MG63 (cell line): ENCODE results near the gene CALCR. TPM values are rescaled to one million over a fixed set of nuclear protein-coding genes. Genes with fewer than 3 reads are reported as not detected.
"Not testable (repeated sequence)": the region's sequence is repeated elsewhere in the genome, so short reads cannot be mapped to it uniquely, and the experiment has no call there.

ENCODE experiments used
- DNase-seq: peaks from one replicate; pipeline ENCODE4 v3.0.0-alpha.2; 2020
- H3K27me3 ChIP-seq: fragments of 250-450 bp; sonication (Bioruptor Pico); 2 replicates; pipeline ENCODE4 v1.5.1; 2020; ENCODE audit warnings: mild to moderate bottlenecking, moderate library complexity
- H3K36me3 ChIP-seq: fragments of 250-450 bp; sonication (Bioruptor Pico); 2 replicates; pipeline ENCODE4 v1.5.1; 2020; ENCODE audit warnings: mild to moderate bottlenecking, moderate library complexity
- H3K4me3 ChIP-seq: fragments of 250-450 bp; sonication (Bioruptor Pico); 2 replicates; pipeline ENCODE4 v1.5.1; 2020; ENCODE audit warnings: mild to moderate bottlenecking, moderate library complexity
- H3K9me3 ChIP-seq: fragments of 250-450 bp; sonication (Bioruptor Pico); 2 replicates; pipeline ENCODE4 v1.5.1; 2020; ENCODE audit warnings: mild to moderate bottlenecking, moderate library complexity
- total RNA-seq: library from RNA; depleted of rRNA; stranded (reverse); fragments of >200 nt; shearing (Covaris generic); gene quantifications from 2 replicates; pipeline ENCODE4 v1.2.3, GENCODE V29; 2014; ENCODE audit warnings: low replicate concordance; rRNA removed

CALCR gene
- not detected in 2 replicates for total RNA-seq

DNA sequence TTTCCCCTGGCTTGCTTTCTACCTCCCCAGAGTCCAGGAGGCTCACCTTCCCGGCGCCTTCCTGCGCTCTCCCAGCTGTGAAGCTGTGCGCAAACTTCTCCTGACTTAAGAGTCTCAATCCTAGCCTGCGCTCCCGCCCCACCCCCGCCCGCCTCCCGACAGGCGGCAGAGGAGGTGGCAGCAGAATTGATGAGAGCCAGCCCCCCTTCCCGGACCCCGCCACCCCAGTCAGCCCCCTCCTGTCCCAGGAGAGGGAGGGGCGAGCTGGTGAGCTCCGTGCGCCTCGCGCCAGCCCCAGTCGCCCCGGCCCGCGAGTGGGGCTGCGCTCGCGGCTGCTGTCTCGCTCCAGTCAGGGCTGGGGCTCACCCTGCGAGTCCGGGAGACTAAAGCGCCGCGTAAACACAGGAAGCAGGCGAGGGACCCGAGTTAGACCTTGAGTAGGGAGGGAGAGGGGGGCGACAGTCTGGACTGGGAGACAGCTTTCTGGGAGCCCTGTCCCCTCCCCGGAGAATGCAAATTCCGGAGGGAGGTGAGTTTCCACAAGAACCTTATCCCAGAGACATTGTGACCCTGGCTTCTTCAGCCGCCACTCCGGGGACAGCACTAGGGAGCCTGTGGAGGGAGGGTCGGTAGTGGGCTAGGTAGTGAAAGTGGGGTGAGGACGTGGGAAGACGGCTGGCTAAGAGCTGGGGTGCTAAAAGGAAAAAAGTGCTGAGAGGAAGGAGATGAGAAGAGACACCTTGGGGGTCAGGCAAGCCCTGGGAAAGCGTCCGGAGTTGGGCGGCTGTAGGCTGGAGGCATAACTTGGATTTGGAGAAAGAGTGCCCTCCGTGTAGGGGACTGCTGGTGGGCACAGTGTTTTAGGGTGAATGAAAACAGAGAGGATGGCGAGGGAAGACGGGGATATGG lies at the start of gene CALCR:
CALCR (minus strand) TSS at position 79 of the 909 bp plus-strand sequence. CDS start 87,743 bp downstream, outside the sequence.
- peak; percentile 0 for DNase-seq
- H3K4me3 ChIP-seq: no peak within 1 kb of the TSS
- no peaks in the 10 kb centered on the region for H3K36me3 ChIP-seq
- H3K27me3 ChIP-seq: peaks cover 24% of the 10 kb centered on the region
- H3K9me3 ChIP-seq: no peaks in the 10 kb centered on the region

DNA sequence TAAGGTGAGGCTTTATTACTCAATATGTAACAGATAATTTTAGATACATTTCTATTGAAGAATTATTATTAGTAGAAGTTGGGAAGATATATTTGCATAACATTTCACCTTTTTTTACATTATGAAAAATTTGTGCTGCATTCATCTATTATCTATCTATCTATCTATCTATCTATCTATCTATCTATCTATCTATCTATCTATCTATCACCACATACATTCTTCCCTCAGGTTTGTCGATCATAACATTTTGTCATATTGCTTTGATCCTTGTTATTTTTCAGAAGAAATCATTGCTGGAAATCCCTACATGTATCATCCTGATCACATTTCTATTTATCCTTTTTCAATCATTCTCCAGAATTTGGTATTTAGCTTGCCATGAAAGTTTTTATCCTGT lies 49.3 kb upstream of the CALCR start:
- Histone ChIP-seq H3K36me3 (no peaks in the 10 kb centered on the region), H3K9me3 (no peaks in the 10 kb centered on the region), H3K27me3 (no peaks in the 10 kb centered on the region), H3K4me3 (no peak overlapping the region)
- DNase-seq: no peak

DNA sequence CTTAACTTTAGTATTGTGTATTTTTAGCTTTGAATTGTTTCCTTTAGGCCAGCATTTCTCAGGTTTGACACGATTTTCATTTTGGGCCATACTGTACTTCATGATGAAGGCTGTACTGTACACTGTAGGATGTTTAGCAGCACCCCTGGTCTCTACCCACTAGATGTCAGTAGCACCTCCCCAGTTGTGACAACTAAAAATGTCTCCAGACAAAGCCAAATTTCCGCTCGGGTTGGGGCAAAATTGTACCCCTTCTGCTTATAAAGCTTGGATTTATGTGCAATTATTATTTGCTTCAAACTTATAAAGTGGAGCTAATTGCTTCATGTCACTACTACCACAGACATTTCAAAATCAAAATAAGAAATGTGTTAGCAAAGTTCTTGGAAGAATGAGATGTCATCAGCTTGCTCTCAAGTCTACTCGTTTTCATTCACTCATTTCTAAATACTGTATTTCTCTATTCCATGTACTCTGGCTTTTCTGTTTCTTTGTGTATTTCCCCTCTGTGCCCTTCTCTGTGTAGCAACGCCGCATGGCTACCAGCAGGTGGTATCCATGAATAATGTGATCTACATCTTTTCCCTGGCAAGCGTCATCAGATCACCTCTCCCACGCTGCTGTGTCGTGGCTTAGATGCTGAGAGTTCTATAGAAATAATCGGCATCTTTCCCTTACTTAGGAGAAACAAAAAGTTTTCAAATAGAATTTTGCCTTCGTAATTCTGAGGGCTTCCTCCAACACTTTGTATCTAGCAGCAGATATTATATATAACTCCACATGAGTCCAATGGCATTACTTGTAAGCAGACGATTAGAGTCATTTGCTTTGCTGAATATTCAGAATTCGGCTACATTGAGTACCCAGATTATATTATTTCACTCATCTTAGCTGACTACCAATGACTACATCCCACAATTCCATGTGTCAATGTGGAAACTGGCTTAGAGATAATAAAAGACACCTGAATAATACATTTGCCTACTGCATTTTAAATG lies 47.8 kb upstream of the CALCR start:
- Histone ChIP-seq H3K27me3 (no peaks in the 10 kb centered on the region), H3K9me3 (no peaks in the 10 kb centered on the region), H3K36me3 (no peaks in the 10 kb centered on the region), H3K4me3 (no peak overlapping the region)
- DNase-seq: peak; percentile 2

DNA sequence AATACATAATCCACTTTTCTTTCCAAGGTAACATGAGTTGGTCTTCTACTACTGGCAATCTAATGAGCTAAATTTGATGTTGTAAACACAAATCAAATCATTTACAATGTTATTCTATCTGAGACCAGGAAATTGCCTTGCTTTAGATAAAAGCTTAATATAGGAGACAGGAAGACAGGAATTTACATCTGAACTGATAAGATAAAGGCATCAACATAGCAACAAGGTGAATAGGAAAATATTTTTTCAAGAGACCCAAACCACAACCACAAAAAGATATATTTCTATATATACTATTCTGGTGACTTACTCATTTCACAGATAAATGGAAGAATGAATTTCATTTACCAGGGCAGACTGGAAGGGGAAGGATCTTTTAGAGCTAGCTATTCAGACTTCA lies 46.3 kb upstream of the CALCR start:
- DNase-seq: no peak
- H3K36me3 ChIP-seq: no peaks in the 10 kb centered on the region
- H3K9me3 ChIP-seq: no peaks in the 10 kb centered on the region
- H3K4me3 ChIP-seq: no peak overlapping the region
- H3K27me3 ChIP-seq: no peaks in the 10 kb centered on the region

DNA sequence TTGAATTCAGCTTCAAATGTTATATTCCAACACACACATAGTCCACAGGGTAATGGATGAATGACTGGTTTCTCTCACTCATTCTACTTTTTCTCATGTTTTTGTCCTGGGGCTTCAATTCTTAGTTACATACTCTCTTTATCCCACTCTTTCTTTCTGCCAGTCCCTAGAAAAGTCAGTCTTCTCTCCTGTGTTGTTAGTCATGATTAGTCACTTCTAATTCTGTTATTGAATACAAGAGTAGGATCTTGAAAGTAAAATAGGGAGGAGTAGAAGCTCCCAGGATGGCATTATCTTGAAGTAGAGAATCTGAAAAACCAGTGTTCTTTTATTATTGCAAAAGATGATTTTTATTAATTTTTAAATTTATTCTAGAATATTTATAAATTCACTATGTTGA lies 45.5 kb upstream of the CALCR start:
- no peak for DNase-seq
- H3K36me3 ChIP-seq: no peaks in the 10 kb centered on the region

DNA sequence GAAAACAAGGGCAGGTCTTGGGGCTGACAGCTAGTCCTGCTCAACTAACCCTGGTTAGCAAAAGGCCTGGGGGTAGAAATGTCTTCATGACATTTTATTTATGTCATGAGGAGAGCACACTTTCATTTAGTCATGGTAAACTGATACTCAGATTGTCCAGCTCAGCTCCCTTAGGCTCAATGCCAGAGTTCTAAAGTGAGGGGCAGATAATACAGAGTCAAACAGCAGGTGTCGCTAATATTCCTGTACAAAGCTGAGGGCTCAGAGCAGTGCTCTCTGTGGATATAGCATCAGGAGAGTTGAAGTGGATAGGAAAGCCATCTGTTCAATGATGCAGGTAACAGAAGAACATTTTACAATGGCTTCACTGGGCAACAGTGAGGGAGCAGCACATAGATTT lies 26.8 kb upstream of the CALCR start:
- H3K9me3 ChIP-seq: no peaks in the 10 kb centered on the region
- no peaks in the 10 kb centered on the region for H3K27me3 ChIP-seq
- no peak for DNase-seq
- no peak overlapping the region for H3K4me3 ChIP-seq
- H3K36me3 ChIP-seq: no peaks in the 10 kb centered on the region

More for the DNA sequence above, 45.5 kb upstream of the CALCR start:
- H3K4me3 ChIP-seq: no peak overlapping the region
- H3K27me3 ChIP-seq: no peaks in the 10 kb centered on the region
- H3K9me3 ChIP-seq: no peaks in the 10 kb centered on the region

DNA sequence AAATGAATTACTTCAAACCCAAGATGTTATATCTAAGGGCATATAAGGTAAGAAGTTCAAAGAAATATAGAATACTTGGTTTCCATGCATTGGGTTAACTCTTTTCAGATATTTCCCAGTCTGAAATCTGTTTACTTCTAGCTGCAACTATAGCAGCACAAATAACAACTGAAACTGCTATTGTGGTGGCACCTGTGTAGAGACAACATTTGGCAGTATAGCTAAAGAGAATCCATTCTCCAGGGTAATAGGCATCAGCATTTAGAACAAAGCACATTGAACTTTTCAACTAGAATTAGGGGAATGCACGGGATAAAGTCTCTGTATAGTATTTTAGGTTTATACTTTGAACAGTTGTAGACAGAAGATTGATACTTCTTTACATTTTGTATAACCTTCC lies 19.7 kb upstream of the CALCR start:
- no peaks in the 10 kb centered on the region for H3K27me3 ChIP-seq
- no peak overlapping the region for H3K4me3 ChIP-seq
- no peaks in the 10 kb centered on the region for H3K36me3 ChIP-seq
- H3K9me3 ChIP-seq: no peaks in the 10 kb centered on the region
- no peak for DNase-seq

DNA sequence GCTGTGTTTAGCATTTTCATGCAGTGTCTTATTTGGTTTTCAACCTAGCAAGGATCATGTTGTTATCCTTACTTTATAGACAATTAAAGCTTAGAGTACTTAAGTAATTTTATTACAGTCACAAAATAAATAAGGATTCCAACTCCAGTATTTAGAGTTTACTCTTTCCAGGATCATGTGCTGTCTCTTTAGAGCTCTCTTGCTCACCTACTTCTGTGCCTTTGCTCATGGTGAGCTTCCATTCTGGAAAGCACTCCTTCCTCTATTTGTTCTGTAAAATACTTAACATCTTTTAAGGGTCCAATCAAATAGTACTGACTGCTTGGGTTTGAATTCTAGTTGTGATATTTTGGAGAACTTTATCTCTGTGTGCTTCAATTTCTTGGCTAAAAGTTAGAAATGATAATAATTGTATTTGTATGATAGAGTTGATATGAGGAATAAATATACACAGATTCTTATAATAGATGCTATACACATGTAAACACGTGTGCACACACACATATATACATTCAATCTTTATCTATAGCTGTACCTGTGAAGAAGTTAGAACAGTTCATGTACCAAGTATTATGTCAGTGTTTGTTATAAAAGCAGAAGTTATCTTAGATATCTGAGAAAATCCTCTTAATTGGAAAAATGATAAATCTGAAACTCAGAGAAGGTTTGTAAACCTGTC lies 18.2 kb upstream of the CALCR start:
- Histone ChIP-seq H3K27me3 (no peaks in the 10 kb centered on the region), H3K36me3 (no peaks in the 10 kb centered on the region), H3K9me3 (no peaks in the 10 kb centered on the region), H3K4me3 (no peak overlapping the region)
- DNase-seq: no peak

DNA sequence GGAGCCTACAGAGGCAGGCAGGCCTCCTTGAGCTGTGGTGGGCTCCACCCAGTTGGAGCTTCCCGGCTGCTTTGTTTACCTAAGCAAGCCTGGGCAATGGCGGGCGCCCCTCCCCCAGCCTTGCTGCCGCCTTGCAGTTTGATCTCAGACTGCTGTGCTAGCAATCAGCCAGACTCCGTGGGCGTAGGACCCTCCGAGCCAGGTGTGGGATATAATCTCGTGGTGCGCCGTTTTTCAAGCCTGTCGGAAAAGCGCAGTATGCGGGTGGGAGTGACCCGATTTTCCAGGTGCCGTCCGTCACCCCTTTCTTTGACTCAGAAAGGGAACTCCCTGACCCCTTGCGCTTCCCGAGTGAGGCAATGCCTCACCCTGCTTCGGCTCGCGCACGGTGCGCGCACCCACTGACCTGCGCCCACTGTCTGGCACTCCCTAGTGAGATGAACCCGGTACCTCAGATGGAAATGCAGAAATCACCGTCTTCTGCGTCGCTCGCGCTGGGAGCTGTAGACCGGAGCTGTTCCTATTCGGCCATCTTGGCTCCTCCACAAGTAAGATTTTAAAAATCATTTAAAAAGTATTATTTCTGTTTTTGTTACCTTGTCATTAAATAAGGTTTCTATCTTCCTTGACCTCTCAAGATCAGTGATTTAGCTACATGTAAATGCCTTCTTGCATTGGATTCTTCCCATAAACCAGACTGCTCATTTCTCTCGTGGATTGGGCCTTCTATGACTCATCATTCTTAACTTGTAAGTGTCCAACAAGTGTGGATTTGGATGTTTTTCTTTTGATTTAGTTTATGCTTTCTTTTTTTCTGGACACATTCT lies 16.9 kb upstream of the CALCR start:
- H3K4me3 ChIP-seq, DNase-seq, H3K36me3 ChIP-seq, H3K27me3 ChIP-seq, H3K9me3 ChIP-seq: not testable (repeated sequence)

DNA sequence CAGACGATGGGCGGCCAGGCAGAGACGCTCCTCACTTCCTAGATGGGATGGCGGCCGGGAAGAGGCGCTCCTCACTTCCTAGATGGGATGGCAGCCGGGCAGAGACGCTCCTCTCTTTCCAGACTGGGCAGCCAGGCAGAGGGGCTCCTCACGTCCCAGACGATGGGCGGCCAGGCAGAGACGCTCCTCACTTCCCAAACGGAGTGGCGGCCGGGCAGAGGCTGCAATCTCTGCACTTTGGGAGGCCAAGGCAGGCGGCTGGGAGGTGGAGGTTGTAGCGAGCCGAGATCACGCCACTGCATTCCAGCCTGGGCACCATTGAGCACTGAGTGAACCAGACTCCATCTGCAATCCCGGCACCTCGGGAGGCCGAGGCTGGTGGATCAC lies 11.9 kb upstream of the CALCR start:
- DNase-seq, H3K27me3 ChIP-seq, H3K9me3 ChIP-seq, H3K36me3 ChIP-seq, H3K4me3 ChIP-seq: not testable (repeated sequence)

DNA sequence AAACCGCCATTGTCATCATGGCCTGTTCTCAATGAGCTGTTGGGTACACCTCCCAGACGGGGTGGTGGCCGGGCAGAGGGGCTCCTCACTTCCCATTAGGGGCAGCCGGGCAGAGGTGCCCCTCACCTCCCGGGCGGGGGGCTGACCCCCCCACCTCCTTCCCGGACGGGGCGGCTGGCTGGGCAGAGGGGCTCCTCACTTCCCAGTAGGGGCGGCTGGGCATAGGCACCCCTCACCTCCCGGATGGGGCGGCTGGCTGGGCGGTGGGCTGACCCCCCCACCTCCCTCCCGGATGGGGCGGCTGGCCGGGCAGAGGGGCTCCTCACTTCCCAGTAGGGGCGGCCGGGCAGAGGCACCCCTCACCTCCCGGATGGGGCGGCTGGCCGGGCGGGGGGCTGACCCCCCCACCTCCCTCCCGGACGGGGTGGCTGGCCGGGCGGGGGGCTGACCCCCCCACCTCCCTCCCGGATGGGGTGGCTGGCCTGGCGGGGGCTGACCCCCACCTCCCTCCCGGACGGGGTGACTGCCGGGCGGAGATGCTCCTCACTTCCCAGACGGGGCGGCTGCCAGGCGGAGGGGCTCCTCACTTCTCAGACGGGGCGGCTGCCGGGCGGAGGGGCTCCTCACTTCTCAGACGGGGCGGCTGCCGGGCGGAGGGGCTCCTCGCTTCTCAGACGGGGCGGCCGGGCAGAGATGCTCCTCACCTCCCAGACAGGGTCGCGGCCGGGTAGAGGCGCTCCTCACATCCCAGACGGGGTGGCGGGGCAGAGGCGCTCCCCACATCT lies 11.4 kb upstream of the CALCR start:
- DNase-seq, H3K4me3 ChIP-seq, H3K27me3 ChIP-seq, H3K36me3 ChIP-seq, H3K9me3 ChIP-seq: not testable (repeated sequence)

DNA sequence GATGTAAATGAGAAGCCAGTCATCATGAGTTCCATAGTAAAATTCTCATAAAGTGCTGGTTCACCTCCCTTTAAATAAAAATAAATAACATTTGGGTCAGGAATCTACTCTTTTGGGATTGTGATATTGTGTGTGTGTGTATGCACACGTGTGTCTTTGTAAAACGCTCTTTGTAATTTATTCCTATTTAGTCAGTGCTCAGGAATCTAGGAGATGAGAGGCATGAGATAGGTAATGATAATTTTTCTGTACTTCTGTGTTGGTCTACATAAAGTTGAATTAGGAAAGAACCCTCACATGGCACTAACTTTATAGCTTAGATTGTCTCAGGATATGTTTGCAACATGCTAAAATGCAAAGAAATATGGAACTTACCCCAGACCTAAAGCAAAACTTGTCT lies 4.9 kb upstream of the CALCR start:
- Histone ChIP-seq H3K27me3 (peaks cover 12% of the 10 kb centered on the region), H3K4me3 (no peak overlapping the region), H3K9me3 (no peaks in the 10 kb centered on the region), H3K36me3 (no peaks in the 10 kb centered on the region)
- no peak for DNase-seq

DNA sequence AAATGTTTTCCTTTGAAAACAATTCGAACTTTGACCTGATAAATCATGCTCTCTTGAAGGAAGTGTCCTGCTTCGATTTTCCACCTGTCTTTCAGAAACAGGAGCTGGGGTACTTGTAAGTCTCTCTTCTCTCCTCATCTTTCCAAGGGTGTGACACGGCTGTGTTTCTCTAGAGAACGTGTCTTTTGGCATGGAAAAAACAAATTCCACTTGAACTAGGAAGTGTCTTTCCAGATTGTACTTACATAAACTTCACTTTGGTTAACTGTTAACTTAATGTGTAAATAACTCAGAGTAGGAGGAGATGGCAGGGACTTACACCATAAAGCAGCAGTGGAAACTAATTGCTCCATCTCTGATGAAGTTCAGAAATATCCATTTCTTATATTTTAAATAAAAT lies 4.2 kb upstream of the CALCR start:
- no peak overlapping the region for H3K4me3 ChIP-seq
- no peaks in the 10 kb centered on the region for H3K9me3 ChIP-seq
- DNase-seq: no peak
- peaks cover 19% of the 10 kb centered on the region for H3K27me3 ChIP-seq
- H3K36me3 ChIP-seq: no peaks in the 10 kb centered on the region

DNA sequence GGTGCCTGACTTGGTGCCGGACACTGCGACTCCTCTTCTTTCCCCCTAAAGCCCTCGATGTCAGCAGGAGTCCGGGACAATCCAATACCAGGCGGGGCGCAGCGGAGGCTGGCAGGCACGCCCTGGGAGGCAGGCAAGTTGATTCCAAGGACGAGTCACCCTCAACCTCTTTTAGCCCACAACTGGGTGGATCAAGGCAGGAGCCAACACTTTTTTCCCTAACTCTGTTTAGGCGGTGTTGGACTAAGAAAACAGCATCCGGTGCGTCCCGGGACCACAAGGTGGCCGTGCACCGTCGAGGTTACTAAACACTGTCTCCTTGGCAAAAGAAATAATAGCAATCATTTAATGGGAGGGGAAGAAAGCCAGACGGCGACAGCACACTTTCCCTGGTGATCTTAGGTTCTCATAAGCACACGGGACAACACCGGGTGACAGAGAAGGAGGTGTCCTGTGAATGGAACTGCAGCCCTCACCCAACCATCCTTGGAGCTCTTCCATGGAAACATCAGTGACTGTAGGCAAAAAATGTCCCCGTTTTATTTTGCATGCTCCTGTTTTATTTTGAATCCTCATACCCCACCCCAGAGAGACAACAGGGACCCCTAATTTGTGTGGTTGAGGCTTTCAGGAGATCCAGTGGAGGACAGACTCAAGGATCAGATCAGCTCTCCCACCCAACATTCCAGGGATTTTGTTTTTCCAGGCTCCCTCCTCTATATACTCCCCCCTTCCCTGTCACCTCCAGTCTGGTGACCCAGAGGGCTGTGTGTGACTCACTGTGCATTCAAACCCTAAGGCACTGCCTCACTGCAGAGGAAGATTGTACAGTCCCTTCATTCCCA lies 1.3 kb upstream of the CALCR start:
- H3K36me3 ChIP-seq: no peaks in the 10 kb centered on the region
- no peaks in the 10 kb centered on the region for H3K9me3 ChIP-seq
- DNase-seq: peak; percentile 1
- H3K4me3 ChIP-seq: no peak overlapping the region
- H3K27me3 ChIP-seq: peaks cover 24% of the 10 kb centered on the region

DNA sequence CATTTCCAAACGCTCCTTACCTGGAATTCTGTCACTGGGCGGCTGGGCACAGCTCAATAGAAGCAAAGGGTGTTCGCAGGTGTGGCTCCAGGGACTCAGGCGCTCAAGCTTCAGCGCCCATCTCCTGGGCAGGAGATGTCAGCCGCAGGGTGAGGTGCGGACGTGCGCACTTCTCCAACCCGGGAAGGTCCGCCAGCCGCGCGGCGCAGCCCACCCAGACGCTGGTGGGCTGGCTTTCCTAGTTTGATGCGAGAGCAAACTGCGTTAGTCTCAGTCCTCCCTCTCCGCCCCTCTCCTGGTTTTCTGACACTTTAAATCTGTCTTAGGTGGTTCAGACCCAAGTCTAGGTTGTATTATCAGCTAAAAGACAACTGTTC lies 267 bp downstream of the CALCR start:
- H3K27me3 ChIP-seq: peaks cover 24% of the 10 kb centered on the region
- no peak overlapping the region for H3K4me3 ChIP-seq
- H3K9me3 ChIP-seq: no peaks in the 10 kb centered on the region
- no peaks in the 10 kb centered on the region for H3K36me3 ChIP-seq
- DNase-seq: no peak
